Esophagus squamous epithelium (tissue), 4 donors: Measurements from ENCODE around the gene WDR75.

Experiments
- POLR2A ChIP-seq, 4 donors: fragments of 450-650 bp; IDR thresholded peaks; one replicate each; pipeline ENCODE4 v1.6.1; 2017; ENCODE audit warnings: antibody characterized with exemption in 4 of 4, mild to moderate bottlenecking in 4 of 4, moderate library complexity in 3 of 4
- TF ChIP-seq, protein P1 (sequence below), 6 experiments: fragments of 450-650 bp in 4 of 6; fragments of 200-600 bp in 2 of 6; sonication (generic) in 2 of 6; IDR thresholded peaks; one replicate each; pipeline ENCODE4 v1.5.1; 2016 to 2019; ENCODE audit warnings: antibody characterized with exemption in 6 of 6, mild to moderate bottlenecking in 4 of 6, moderate library complexity in 4 of 6

DNA sequence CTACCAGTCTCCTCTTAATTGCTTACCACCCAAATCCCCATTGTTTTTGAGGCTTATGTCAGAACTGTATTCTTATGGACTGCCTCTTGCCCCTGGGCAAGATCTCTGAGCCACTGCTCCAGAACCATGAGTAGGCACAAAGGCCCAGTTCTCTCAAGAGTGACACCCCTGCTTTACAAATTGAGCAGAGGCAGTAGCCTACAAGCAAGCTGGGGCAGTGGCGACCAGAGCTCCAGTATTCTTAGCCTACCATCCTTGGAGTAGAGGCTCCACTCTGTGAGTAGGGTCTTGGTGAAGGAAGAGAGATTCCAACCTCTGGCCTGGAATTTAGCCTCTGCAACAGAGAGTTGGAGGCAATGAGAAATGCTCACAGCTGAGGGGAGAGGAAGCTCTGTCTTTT is 36.5 kb downstream of the WDR75 start:
- TF ChIP-seq, protein P1, sequence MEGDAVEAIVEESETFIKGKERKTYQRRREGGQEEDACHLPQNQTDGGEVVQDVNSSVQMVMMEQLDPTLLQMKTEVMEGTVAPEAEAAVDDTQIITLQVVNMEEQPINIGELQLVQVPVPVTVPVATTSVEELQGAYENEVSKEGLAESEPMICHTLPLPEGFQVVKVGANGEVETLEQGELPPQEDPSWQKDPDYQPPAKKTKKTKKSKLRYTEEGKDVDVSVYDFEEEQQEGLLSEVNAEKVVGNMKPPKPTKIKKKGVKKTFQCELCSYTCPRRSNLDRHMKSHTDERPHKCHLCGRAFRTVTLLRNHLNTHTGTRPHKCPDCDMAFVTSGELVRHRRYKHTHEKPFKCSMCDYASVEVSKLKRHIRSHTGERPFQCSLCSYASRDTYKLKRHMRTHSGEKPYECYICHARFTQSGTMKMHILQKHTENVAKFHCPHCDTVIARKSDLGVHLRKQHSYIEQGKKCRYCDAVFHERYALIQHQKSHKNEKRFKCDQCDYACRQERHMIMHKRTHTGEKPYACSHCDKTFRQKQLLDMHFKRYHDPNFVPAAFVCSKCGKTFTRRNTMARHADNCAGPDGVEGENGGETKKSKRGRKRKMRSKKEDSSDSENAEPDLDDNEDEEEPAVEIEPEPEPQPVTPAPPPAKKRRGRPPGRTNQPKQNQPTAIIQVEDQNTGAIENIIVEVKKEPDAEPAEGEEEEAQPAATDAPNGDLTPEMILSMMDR (IDR thresholded peaks at IDR 0.05) = no peak
- no peak for TF ChIP-seq POLR2A (IDR thresholded peaks at IDR 0.05)
